SW 1271 (cell line): ENCODE data around the gene APMAP.

Source experiments
- DNase-seq, 2 experiments: peaks; one replicate each; lab custom pipeline; 2025; lab: John Stamatoyannopoulos, UW

Gene APMAP

GRCh38 chr20:24965065-24965919 lies 27.3 kb downstream of the APMAP start:
- DNase-seq, result no peak

- DNase-seq, result no peak
Observed at GRCh38 chr20:24964506-24964840, 28.1 kb downstream of the APMAP start.

- no peak for DNase-seq
Observed at GRCh38 chr20:24963672-24964505, 28.7 kb downstream of the APMAP start.

- no peak for DNase-seq
Observed at GRCh38 chr20:24962510-24962909, 30.0 kb downstream of the APMAP start.

GRCh38 chr20:24962182-24962492 lies 30.4 kb downstream of the APMAP start:
- DNase-seq, result no peak

GRCh38 chr20:24961384-24962181 lies 31.0 kb downstream of the APMAP start:
- no peak for DNase-seq

- no peak for DNase-seq
Observed at GRCh38 chr20:24960861-24961260, 31.7 kb downstream of the APMAP start.

- no peak for DNase-seq
Observed at GRCh38 chr20:24960302-24960801, 32.2 kb downstream of the APMAP start.

GRCh38 chr20:24959591-24960301 lies 32.8 kb downstream of the APMAP start:
- no peak for DNase-seq

GRCh38 chr20:24958506-24959385 lies 33.8 kb downstream of the APMAP start:
- DNase-seq, result no peak

GRCh38 chr20:24957326-24958016 lies 35.1 kb downstream of the APMAP start:
- DNase-seq, result no peak

- DNase-seq, result no peak
Observed at GRCh38 chr20:24956001-24956841, 36.3 kb downstream of the APMAP start.

GRCh38 chr20:24955045-24955444 lies 37.5 kb downstream of the APMAP start:
- no peak for DNase-seq

GRCh38 chr20:24954566-24954965 lies 38.0 kb downstream of the APMAP start:
- no peak for DNase-seq

- no peak for DNase-seq
Observed at GRCh38 chr20:24954151-24954550, 38.4 kb downstream of the APMAP start.

GRCh38 chr20:24953621-24954133 lies 38.9 kb downstream of the APMAP start:
- DNase-seq, result no peak

- no peak for DNase-seq
Observed at GRCh38 chr20:24953209-24953575, 39.4 kb downstream of the APMAP start.

- DNase-seq, result no peak
Observed at GRCh38 chr20:24952376-24953208, 40.0 kb downstream of the APMAP start.
